CD4-positive, alpha-beta T cell treated with Interleukin-17A for 1 hour (primary cell): ENCODE data around the gene BRCC3.

Source experiments
- DNase-seq: peaks from one replicate; pipeline ENCODE4 v3.0.0-alpha.2; 2020

The BRCC3 gene

DNA sequence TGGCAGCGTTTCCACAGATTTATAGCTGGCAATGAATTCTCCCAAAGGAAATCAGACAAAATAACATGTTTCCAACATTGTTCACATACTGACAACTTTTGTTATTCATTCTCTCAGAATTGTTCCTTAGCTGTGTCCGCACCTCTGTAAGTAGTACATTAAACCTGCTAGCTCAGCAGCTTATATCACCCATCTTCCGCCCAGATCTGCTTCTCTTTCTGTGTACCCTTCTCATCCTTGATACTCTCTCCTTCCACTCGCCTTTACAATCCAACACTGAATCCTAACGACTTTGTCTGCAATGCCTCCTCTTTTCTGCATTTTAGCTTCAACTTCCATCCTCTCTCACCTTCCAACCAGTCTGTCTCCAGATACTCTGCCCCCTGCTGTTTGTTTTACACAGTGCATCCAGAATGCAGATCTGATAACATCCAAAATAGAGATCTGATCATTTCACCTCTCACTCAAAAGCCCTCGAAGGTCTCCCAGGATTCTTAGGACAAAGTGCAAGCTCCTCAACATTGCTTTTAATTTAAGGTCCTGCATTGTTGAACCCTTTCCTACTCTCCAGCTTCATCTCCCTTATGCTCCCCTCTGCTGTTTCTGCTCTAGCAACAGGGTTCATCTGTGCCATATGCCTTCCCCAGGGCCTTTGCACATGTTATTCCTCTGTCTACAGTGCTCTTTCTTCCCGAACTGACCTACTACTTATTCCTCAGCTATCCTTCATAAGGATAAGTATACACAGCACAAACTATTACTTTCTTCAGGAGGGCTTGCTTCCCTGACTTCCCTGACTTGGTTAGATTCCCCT lies 77.6 kb downstream of the BRCC3 start:
- DNase-seq, result peak; percentile 50

DNA sequence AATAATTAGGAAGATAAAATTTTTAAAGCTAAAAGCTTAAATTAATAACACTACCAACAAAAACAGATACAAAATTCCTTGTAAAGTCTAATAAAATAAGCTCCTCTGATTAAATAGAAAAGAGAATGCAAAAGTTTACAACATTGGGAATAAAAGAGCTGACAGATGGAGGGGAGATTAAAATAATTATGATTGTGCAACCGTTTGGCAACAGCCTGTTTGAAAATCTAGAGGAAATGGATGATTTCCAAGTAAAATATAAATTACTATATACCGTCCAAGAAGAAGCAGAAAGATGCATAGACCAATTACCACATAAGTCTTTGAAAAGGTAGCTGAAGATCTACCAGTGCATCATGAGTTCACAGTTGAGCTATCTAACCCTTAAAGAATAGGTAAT lies 98.6 kb downstream of the BRCC3 start:
- no peak for DNase-seq
